ENCODE measurements around the gene CNTRL. TPM values are rescaled to one million over a fixed set of nuclear protein-coding genes. Genes with fewer than 3 reads are reported as not detected.
"Not testable (repeated sequence)": the region's sequence is repeated elsewhere in the genome, so short reads cannot be mapped to it uniquely, and the experiment has no call there.

CNTRL gene
- total and polyA plus RNA-seq, 4 donors = 1.6 to 8.7 (median 4.4) TPM

GRCh38 chr9:121095057-121095456 is 20.3 kb downstream of the CNTRL start:
- H3K27ac ChIP-seq (ENCODE audit: low read depth in 1 of 2, low read length in 2 of 2) = no peak overlapping the region
- no peak for TF ChIP-seq TAF1 (conservative IDR thresholded peaks at IDR 0.05)
- no peak overlapping the region for H3K4me3 ChIP-seq (ENCODE audit: low read depth in 1 of 3, low read length in 3 of 3)
- no peaks in the 10 kb centered on the region for H3K27me3 ChIP-seq (ENCODE audit: control insufficient read depth in 4 of 4, insufficient read depth in 4 of 4, low read length in 3 of 4)
- DNase-seq (ENCODE audit: low spot score) = no peak
- no peaks in the 10 kb centered on the region for H3K9me3 ChIP-seq (ENCODE audit: control insufficient read depth in 4 of 4, low read length in 3 of 4)
- no peaks in the 10 kb centered on the region for H3K4me1 ChIP-seq (ENCODE audit: control insufficient read depth in 4 of 4, insufficient read depth in 4 of 4, low read length in 3 of 4)
- no peak overlapping the region for H3K9ac ChIP-seq (ENCODE audit: low read depth in 1 of 2, low read length in 2 of 2)
- H3K36me3 ChIP-seq (ENCODE audit: control insufficient read depth in 4 of 4, insufficient read depth in 3 of 4, low read depth in 1 of 4, low read length in 3 of 4) = no peaks in the 10 kb centered on the region

GRCh38 chr9:121098567-121099198 is 23.9 kb downstream of the CNTRL start:
- Histone ChIP-seq H3K36me3 (ENCODE audit: control insufficient read depth in 4 of 4, insufficient read depth in 3 of 4, low read depth in 1 of 4, low read length in 3 of 4) (no peaks in the 10 kb centered on the region), H3K9me3 (ENCODE audit: control insufficient read depth in 4 of 4, low read length in 3 of 4) (no peaks in the 10 kb centered on the region), H3K9ac (ENCODE audit: low read depth in 1 of 2, low read length in 2 of 2) (no peak overlapping the region), H3K4me1 (ENCODE audit: control insufficient read depth in 4 of 4, insufficient read depth in 4 of 4, low read length in 3 of 4) (no peaks in the 10 kb centered on the region), H3K27me3 (ENCODE audit: control insufficient read depth in 4 of 4, insufficient read depth in 4 of 4, low read length in 3 of 4) (no peaks in the 10 kb centered on the region), H3K4me3 (ENCODE audit: low read depth in 1 of 3, low read length in 3 of 3) (no peak overlapping the region), H3K27ac (ENCODE audit: low read depth in 1 of 2, low read length in 2 of 2) (no peak overlapping the region)
- DNase-seq (ENCODE audit: low spot score) = no peak
- WGBS = 88% methylated on average over 5 of the region's 5 CpGs
- TF ChIP-seq ATF3 (IDR thresholded peaks at IDR 0.05) (no peak), FOXA1 (IDR thresholded peaks at IDR 0.05) (no peak), RAD21 (IDR thresholded peaks at IDR 0.05) (no peak), NR2F2 (IDR thresholded peaks at IDR 0.05) (no peak), EGR1 (IDR thresholded peaks at IDR 0.05; ENCODE audit: low read depth in 2 of 2) (no peak), CTCF (IDR thresholded peaks at IDR 0.05; ENCODE audit: low read depth, low read length, missing input control) (no peak), HNF4G (IDR thresholded peaks at IDR 0.05) (no peak), GABPA (IDR thresholded peaks at IDR 0.05 in 1 of 2, conservative IDR thresholded peaks at IDR 0.05 in 1 of 2) (no peak), MAX (IDR thresholded peaks at IDR 0.05) (no peak)

GRCh38 chr9:121104054-121104453 is 29.3 kb downstream of the CNTRL start:
- H3K4me1 ChIP-seq (ENCODE audit: control insufficient read depth in 4 of 4, insufficient read depth in 4 of 4, low read length in 3 of 4); H3K9me3 ChIP-seq (ENCODE audit: control insufficient read depth in 4 of 4, low read length in 3 of 4); H3K4me3 ChIP-seq (ENCODE audit: low read depth in 1 of 3, low read length in 3 of 3); H3K36me3 ChIP-seq (ENCODE audit: control insufficient read depth in 4 of 4, insufficient read depth in 3 of 4, low read depth in 1 of 4, low read length in 3 of 4); DNase-seq (ENCODE audit: low spot score); H3K27ac ChIP-seq (ENCODE audit: low read depth in 1 of 2, low read length in 2 of 2); H3K9ac ChIP-seq (ENCODE audit: low read depth in 1 of 2, low read length in 2 of 2); H3K27me3 ChIP-seq (ENCODE audit: control insufficient read depth in 4 of 4, insufficient read depth in 4 of 4, low read length in 3 of 4): not testable (repeated sequence)
- 97% methylated on average over 5 of the region's 5 CpGs for WGBS

GRCh38 chr9:121105531-121105930 is 30.8 kb downstream of the CNTRL start:
- Histone ChIP-seq H3K36me3 (ENCODE audit: control insufficient read depth in 4 of 4, insufficient read depth in 3 of 4, low read depth in 1 of 4, low read length in 3 of 4) (peaks cover 0 to 2% (median under 1%) of the 10 kb centered on the region in 4 donors), H3K27me3 (ENCODE audit: control insufficient read depth in 4 of 4, insufficient read depth in 4 of 4, low read length in 3 of 4) (no peaks in the 10 kb centered on the region), H3K4me3 (ENCODE audit: low read depth in 1 of 3, low read length in 3 of 3) (no peak overlapping the region), H3K9ac (ENCODE audit: low read depth in 1 of 2, low read length in 2 of 2) (no peak overlapping the region), H3K27ac (ENCODE audit: low read depth in 1 of 2, low read length in 2 of 2) (no peak overlapping the region), H3K9me3 (ENCODE audit: control insufficient read depth in 4 of 4, low read length in 3 of 4) (no peaks in the 10 kb centered on the region), H3K4me1 (ENCODE audit: control insufficient read depth in 4 of 4, insufficient read depth in 4 of 4, low read length in 3 of 4) (no peaks in the 10 kb centered on the region)
- no peak for DNase-seq (ENCODE audit: low spot score)
- 82% methylated on average over 2 of the region's 2 CpGs for WGBS
- TF ChIP-seq FOXA1 (IDR thresholded peaks at IDR 0.05) = no peak
- TF ChIP-seq EGR1 (IDR thresholded peaks at IDR 0.05; ENCODE audit: low read depth in 2 of 2) = no peak
- TF ChIP-seq RAD21 (IDR thresholded peaks at IDR 0.05) = no peak
- TF ChIP-seq JUND (IDR thresholded peaks at IDR 0.05) = no peak
- no peak for TF ChIP-seq GABPA (IDR thresholded peaks at IDR 0.05 in 1 of 2, conservative IDR thresholded peaks at IDR 0.05 in 1 of 2)
- TF ChIP-seq ATF3 (IDR thresholded peaks at IDR 0.05) = no peak
- no peak for TF ChIP-seq MAX (IDR thresholded peaks at IDR 0.05)
- TF ChIP-seq RXRA (IDR thresholded peaks at IDR 0.05) = no peak
- no peak for TF ChIP-seq SP1 (IDR thresholded peaks at IDR 0.05)
- TF ChIP-seq HNF4A (conservative IDR thresholded peaks at IDR 0.05) = no peak
- no peak for TF ChIP-seq NR2F2 (IDR thresholded peaks at IDR 0.05)
- TF ChIP-seq ZBTB33 (IDR thresholded peaks at IDR 0.05) = no peak

All from liver (tissue), 9 donors.